ENCODE measurements around the gene PIK3C3. TPM values are rescaled to one million over a fixed set of nuclear protein-coding genes. Genes with fewer than 3 reads are reported as not detected.
"Not testable (repeated sequence)": the region's sequence is repeated elsewhere in the genome, so short reads cannot be mapped to it uniquely, and the experiment has no call there.

The PIK3C3 gene
- total RNA-seq, 1 donor, result 72.3 TPM

GRCh38 chr18:42025491-42025890 lies 70.5 kb downstream of the PIK3C3 start:
- Histone ChIP-seq H3K4me3 (ENCODE audit: low read length) (no peak overlapping the region), H3K27me3 (ENCODE audit: insufficient read depth, low read length) (no peaks in the 10 kb centered on the region), H3K4me1 (ENCODE audit: insufficient read depth, low read length) (no peaks in the 10 kb centered on the region), H3K9me3 (ENCODE audit: low read depth, low read length) (no peaks in the 10 kb centered on the region)

- Histone ChIP-seq H3K27me3 (ENCODE audit: insufficient read depth, low read length) (no peaks in the 10 kb centered on the region), H3K4me1 (ENCODE audit: insufficient read depth, low read length) (no peaks in the 10 kb centered on the region)
Observed at GRCh38 chr18:42025974-42026625, 71.1 kb downstream of the PIK3C3 start.

GRCh38 chr18:42028247-42028832 lies 73.3 kb downstream of the PIK3C3 start:
- no peak overlapping the region for H3K4me3 ChIP-seq (ENCODE audit: low read length)
- no peaks in the 10 kb centered on the region for H3K9me3 ChIP-seq (ENCODE audit: low read depth, low read length)
- H3K27me3 ChIP-seq (ENCODE audit: insufficient read depth, low read length), result no peaks in the 10 kb centered on the region
- H3K4me1 ChIP-seq (ENCODE audit: insufficient read depth, low read length), result no peaks in the 10 kb centered on the region

More at GRCh38 chr18:42025974-42026625, 71.1 kb downstream of the PIK3C3 start:
- Histone ChIP-seq H3K9me3 (ENCODE audit: low read depth, low read length) (no peaks in the 10 kb centered on the region), H3K4me3 (ENCODE audit: low read length) (no peak overlapping the region)

- Histone ChIP-seq H3K27me3 (ENCODE audit: insufficient read depth, low read length) (no peaks in the 10 kb centered on the region), H3K9me3 (ENCODE audit: low read depth, low read length) (no peaks in the 10 kb centered on the region), H3K4me1 (ENCODE audit: insufficient read depth, low read length) (no peaks in the 10 kb centered on the region), H3K4me3 (ENCODE audit: low read length) (no peak overlapping the region)
Observed at GRCh38 chr18:42029092-42029491, 74.1 kb downstream of the PIK3C3 start.

- no peaks in the 10 kb centered on the region for H3K27me3 ChIP-seq (ENCODE audit: insufficient read depth, low read length)
- H3K9me3 ChIP-seq (ENCODE audit: low read depth, low read length), result no peaks in the 10 kb centered on the region
- H3K4me1 ChIP-seq (ENCODE audit: insufficient read depth, low read length), result no peaks in the 10 kb centered on the region
- no peak overlapping the region for H3K4me3 ChIP-seq (ENCODE audit: low read length)
Observed at GRCh38 chr18:42030586-42031182, 75.7 kb downstream of the PIK3C3 start.

GRCh38 chr18:42032447-42032846 lies 77.4 kb downstream of the PIK3C3 start:
- no peaks in the 10 kb centered on the region for H3K27me3 ChIP-seq (ENCODE audit: insufficient read depth, low read length)
- H3K9me3 ChIP-seq (ENCODE audit: low read depth, low read length), result no peaks in the 10 kb centered on the region
- no peak overlapping the region for H3K4me3 ChIP-seq (ENCODE audit: low read length)
- H3K4me1 ChIP-seq (ENCODE audit: insufficient read depth, low read length), result no peaks in the 10 kb centered on the region

GRCh38 chr18:42033137-42033810 lies 78.2 kb downstream of the PIK3C3 start:
- Histone ChIP-seq H3K4me1 (ENCODE audit: insufficient read depth, low read length) (no peaks in the 10 kb centered on the region), H3K27me3 (ENCODE audit: insufficient read depth, low read length) (no peaks in the 10 kb centered on the region), H3K9me3 (ENCODE audit: low read depth, low read length) (no peaks in the 10 kb centered on the region), H3K4me3 (ENCODE audit: low read length) (no peak overlapping the region)

- Histone ChIP-seq H3K4me3 (ENCODE audit: low read length) (no peak overlapping the region), H3K4me1 (ENCODE audit: insufficient read depth, low read length) (no peaks in the 10 kb centered on the region), H3K9me3 (ENCODE audit: low read depth, low read length) (no peaks in the 10 kb centered on the region), H3K27me3 (ENCODE audit: insufficient read depth, low read length) (no peaks in the 10 kb centered on the region)
Observed at GRCh38 chr18:42038936-42039335, 83.9 kb downstream of the PIK3C3 start.

- Histone ChIP-seq H3K4me1 (ENCODE audit: insufficient read depth, low read length) (no peaks in the 10 kb centered on the region), H3K4me3 (ENCODE audit: low read length) (no peak overlapping the region), H3K9me3 (ENCODE audit: low read depth, low read length) (no peaks in the 10 kb centered on the region), H3K27me3 (ENCODE audit: insufficient read depth, low read length) (no peaks in the 10 kb centered on the region)
Observed at GRCh38 chr18:42039396-42039795, 84.4 kb downstream of the PIK3C3 start.

- Histone ChIP-seq H3K4me3 (ENCODE audit: low read length) (no peak overlapping the region), H3K27me3 (ENCODE audit: insufficient read depth, low read length) (no peaks in the 10 kb centered on the region), H3K4me1 (ENCODE audit: insufficient read depth, low read length) (no peaks in the 10 kb centered on the region), H3K9me3 (ENCODE audit: low read depth, low read length) (no peaks in the 10 kb centered on the region)
Observed at GRCh38 chr18:42041793-42042192, 86.8 kb downstream of the PIK3C3 start.

GRCh38 chr18:42045346-42045745 lies 90.3 kb downstream of the PIK3C3 start:
- peaks cover 7% of the 10 kb centered on the region for H3K4me1 ChIP-seq (ENCODE audit: insufficient read depth, low read length)
- no peaks in the 10 kb centered on the region for H3K9me3 ChIP-seq (ENCODE audit: low read depth, low read length)
- no peak overlapping the region for H3K4me3 ChIP-seq (ENCODE audit: low read length)
- H3K27me3 ChIP-seq (ENCODE audit: insufficient read depth, low read length), result no peaks in the 10 kb centered on the region

GRCh38 chr18:42047721-42048120 lies 92.7 kb downstream of the PIK3C3 start:
- peaks cover 7% of the 10 kb centered on the region for H3K4me1 ChIP-seq (ENCODE audit: insufficient read depth, low read length)
- no peaks in the 10 kb centered on the region for H3K9me3 ChIP-seq (ENCODE audit: low read depth, low read length)
- H3K4me3 ChIP-seq (ENCODE audit: low read length), result no peak overlapping the region
- no peaks in the 10 kb centered on the region for H3K27me3 ChIP-seq (ENCODE audit: insufficient read depth, low read length)

GRCh38 chr18:42048158-42048557 lies 93.1 kb downstream of the PIK3C3 start:
- Histone ChIP-seq H3K9me3 (ENCODE audit: low read depth, low read length) (no peaks in the 10 kb centered on the region), H3K4me3 (ENCODE audit: low read length) (no peak overlapping the region), H3K27me3 (ENCODE audit: insufficient read depth, low read length) (no peaks in the 10 kb centered on the region), H3K4me1 (ENCODE audit: insufficient read depth, low read length) (peaks cover 7% of the 10 kb centered on the region)

- H3K9me3 ChIP-seq (ENCODE audit: low read depth, low read length); H3K4me1 ChIP-seq (ENCODE audit: insufficient read depth, low read length); H3K27me3 ChIP-seq (ENCODE audit: insufficient read depth, low read length); H3K4me3 ChIP-seq (ENCODE audit: low read length): not testable (repeated sequence)
Observed at GRCh38 chr18:42049536-42049935, 94.5 kb downstream of the PIK3C3 start.

GRCh38 chr18:42051411-42051810 lies 96.4 kb downstream of the PIK3C3 start:
- Histone ChIP-seq H3K27me3 (ENCODE audit: insufficient read depth, low read length) (no peaks in the 10 kb centered on the region), H3K4me3 (ENCODE audit: low read length) (no peak overlapping the region), H3K9me3 (ENCODE audit: low read depth, low read length) (no peaks in the 10 kb centered on the region), H3K4me1 (ENCODE audit: insufficient read depth, low read length) (peaks cover 7% of the 10 kb centered on the region)
